ENCODE results near the gene DNM3.

The DNM3 gene

DNA sequence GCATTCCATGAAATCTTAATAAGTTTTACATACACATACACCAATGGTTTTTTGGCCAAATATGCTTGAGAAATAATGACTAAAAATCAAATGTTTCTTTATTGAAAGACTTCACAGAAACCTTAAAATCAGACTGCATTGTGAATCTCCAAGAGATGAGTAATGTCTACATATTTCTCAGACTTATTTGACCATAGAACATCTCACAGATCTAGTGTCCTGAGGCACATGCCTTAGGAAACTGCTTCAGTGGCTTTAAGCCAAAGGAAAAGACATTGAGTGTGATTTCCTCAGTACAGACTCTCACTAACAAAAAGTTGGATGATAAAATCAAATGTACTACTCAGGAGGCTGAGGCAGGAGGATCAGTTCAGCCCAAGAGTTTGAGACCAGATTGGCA is 573.0 kb downstream of the DNM3 start (continued):
- TF ChIP-seq ZNF670 (tag by site-specific recombination; IDR thresholded peaks at IDR 0.05; ENCODE audit: low read depth), result no peak
- no peak for TF ChIP-seq ZFP3 (tag by site-specific recombination; IDR thresholded peaks at IDR 0.05; ENCODE audit: low read depth)
- no peak for TF ChIP-seq ZBTB21 (tag by site-specific recombination; IDR thresholded peaks at IDR 0.05)
- no peak for TF ChIP-seq ZNF341 (tag by site-specific recombination; IDR thresholded peaks at IDR 0.05; ENCODE audit: low read depth)

DNA sequence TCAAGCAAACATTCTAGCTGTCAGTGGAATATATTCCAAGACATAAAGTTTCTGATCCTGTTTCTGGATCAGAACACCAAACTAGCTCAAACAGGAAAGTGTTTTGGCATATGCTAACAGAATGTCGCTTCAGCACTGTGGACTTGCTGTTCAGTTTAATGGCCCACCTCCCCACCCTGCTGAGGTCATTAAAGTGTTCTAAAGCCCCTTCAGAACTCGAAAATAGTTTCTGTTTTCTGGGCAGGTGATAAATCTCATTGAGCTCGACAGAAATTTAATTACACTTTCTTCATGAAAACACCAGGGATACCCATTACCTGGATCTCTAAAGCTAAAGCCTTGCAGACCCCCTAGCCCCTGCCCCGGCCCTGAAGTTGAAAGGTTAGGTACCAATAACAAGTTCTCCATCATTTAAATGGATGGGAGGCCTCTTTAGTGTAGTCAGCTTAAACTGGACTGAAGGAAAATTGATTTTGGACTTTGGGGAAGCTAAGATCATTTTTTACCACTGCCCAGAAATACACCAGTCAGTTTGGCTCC is 575.3 kb downstream of the DNM3 start:
- Histone ChIP-seq H3K4me1 (ENCODE audit: control insufficient read depth, insufficient read depth, low read length) (no peaks in the 10 kb centered on the region), H3K4me3 (ENCODE audit: low read depth, low read length) (no peak overlapping the region), H3K36me3 (ENCODE audit: control insufficient read depth in 2 of 2, insufficient read depth in 1 of 2, low read length in 2 of 2) (no peaks in the 10 kb centered on the region), H3K9me3 (ENCODE audit: control insufficient read depth, insufficient read depth, low read depth, low read length) (no peaks in the 10 kb centered on the region), H3K27ac (ENCODE audit: extremely low read depth, low read depth, low read length) (no peak overlapping the region)
- CTCF ChIA-PET, result interaction anchor here (0.5 to 1.1 kb wide), 9 partner anchors 8 to 614 kb away, joined by 3 to 8 read pairs (median 4); no protein-coding TSS in a partner anchor
- TF ChIP-seq SCRT1 (tag by site-specific recombination; IDR thresholded peaks at IDR 0.05; ENCODE audit: borderline replicate concordance), result no peak
- TF ChIP-seq ZNF146 (tag by site-specific recombination; IDR thresholded peaks at IDR 0.05), result no peak
- TF ChIP-seq ZNF10 (tag by site-specific recombination; IDR thresholded peaks at IDR 0.05), result no peak
- peak; percentile 66 for TF ChIP-seq ZNF341 (tag by site-specific recombination; IDR thresholded peaks at IDR 0.05; ENCODE audit: low read depth)
- TF ChIP-seq ZNF433 (tag by site-specific recombination; IDR thresholded peaks at IDR 0.05; ENCODE audit: low read depth), result no peak
- POLR2A ChIA-PET, result no interaction called here

- Histone ChIP-seq H3K9me3 (ENCODE audit: control insufficient read depth, insufficient read depth, low read depth, low read length) (no peaks in the 10 kb centered on the region), H3K4me1 (ENCODE audit: control insufficient read depth, insufficient read depth, low read length) (no peaks in the 10 kb centered on the region), H3K36me3 (ENCODE audit: control insufficient read depth in 2 of 2, insufficient read depth in 1 of 2, low read length in 2 of 2) (no peaks in the 10 kb centered on the region), H3K4me3 (ENCODE audit: low read depth, low read length) (no peak overlapping the region), H3K27ac (ENCODE audit: extremely low read depth, low read depth, low read length) (no peak overlapping the region)
- ChIA-PET CTCF (interaction anchor here (0.5 to 1.3 kb wide), 7 partner anchors 10 to 760 kb away, joined by 3 to 5 read pairs (median 3); no protein-coding TSS in a partner anchor), POLR2A (no interaction called here)
- TF ChIP-seq HOXA7 (CRISPR knock-in tag; IDR thresholded peaks at IDR 0.05; ENCODE audit: borderline replicate concordance), result no peak
- no peak for TF ChIP-seq BCL11B (tag by site-specific recombination; IDR thresholded peaks at IDR 0.05; ENCODE audit: low read depth)
These were observed 576.3 kb downstream of the DNM3 start for GRCh38 chr1:172417557-172417956.

DNA sequence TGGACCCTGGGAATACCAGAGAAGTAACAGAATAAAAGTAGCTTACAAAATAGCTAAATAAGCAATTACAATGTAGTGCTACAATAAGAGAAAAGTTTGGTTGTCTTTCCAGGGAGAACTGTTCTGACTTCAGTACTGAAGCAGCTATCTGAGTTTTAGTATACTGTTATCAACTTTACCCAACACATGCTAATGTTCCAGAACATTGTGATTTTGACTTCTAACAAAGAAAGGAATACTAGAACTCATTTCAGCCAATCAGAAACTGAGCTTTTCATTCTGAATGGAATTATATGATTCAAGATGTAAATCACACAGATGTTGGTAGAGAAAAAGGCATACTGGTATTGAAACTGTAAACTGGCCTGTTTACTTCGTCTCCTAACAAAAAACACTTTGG is 579.1 kb downstream of the DNM3 start, which contains the start of gene C1orf105:
Gene C1orf105, plus strand, starts transcription at position 301 of the 400 bp plus-strand sequence. CDS start 201 bp downstream, outside the sequence.
- Histone ChIP-seq H3K4me3 (ENCODE audit: low read depth, low read length) (no peak within 1 kb of the TSS), H3K9me3 (ENCODE audit: control insufficient read depth, insufficient read depth, low read depth, low read length) (no peaks in the 10 kb centered on the region), H3K4me1 (ENCODE audit: control insufficient read depth, insufficient read depth, low read length) (no peaks in the 10 kb centered on the region), H3K36me3 (ENCODE audit: control insufficient read depth in 2 of 2, insufficient read depth in 1 of 2, low read length in 2 of 2) (no peaks in the 10 kb centered on the region), H3K27ac (ENCODE audit: extremely low read depth, low read depth, low read length) (no peak within 1 kb of the TSS)
- ChIA-PET POLR2A (no interaction called here), CTCF (interaction anchor here (0.6 to 1.5 kb wide), 5 partner anchors 8 to 418 kb away, joined by 3 to 6 read pairs (median 4); no protein-coding TSS in a partner anchor)
- TF ChIP-seq ZNF645 (tag by site-specific recombination; IDR thresholded peaks at IDR 0.05) (no peak), ZNF768 (tag by site-specific recombination; IDR thresholded peaks at IDR 0.05) (no peak), HOXD13 (CRISPR knock-in tag; IDR thresholded peaks at IDR 0.05; ENCODE audit: borderline replicate concordance) (no peak), ZNF274 (IDR thresholded peaks at IDR 0.05; ENCODE audit: low read length) (no peak), ZNF274 (tag by site-specific recombination; IDR thresholded peaks at IDR 0.05; ENCODE audit: borderline replicate concordance) (no peak), ZNF48 (tag by site-specific recombination; IDR thresholded peaks at IDR 0.05) (no peak), ZSCAN4 (tag by site-specific recombination; IDR thresholded peaks at IDR 0.05) (no peak), ZNF560 (tag by site-specific recombination; IDR thresholded peaks at IDR 0.05; ENCODE audit: borderline replicate concordance) (no peak), ZNF580 (tag by site-specific recombination; IDR thresholded peaks at IDR 0.05) (no peak), ZNF548 (tag by site-specific recombination; IDR thresholded peaks at IDR 0.05) (no peak), ZNF585B (tag by site-specific recombination; IDR thresholded peaks at IDR 0.05) (no peak), ZBTB7A (tag by site-specific recombination; IDR thresholded peaks at IDR 0.05; ENCODE audit: low read depth) (no peak), ZNF529 (tag by site-specific recombination; IDR thresholded peaks at IDR 0.05; ENCODE audit: insufficient replicate concordance) (no peak), ZNF16 (tag by site-specific recombination; IDR thresholded peaks at IDR 0.05; ENCODE audit: low read depth) (no peak)
- TF ChIP-seq, protein P1, sequence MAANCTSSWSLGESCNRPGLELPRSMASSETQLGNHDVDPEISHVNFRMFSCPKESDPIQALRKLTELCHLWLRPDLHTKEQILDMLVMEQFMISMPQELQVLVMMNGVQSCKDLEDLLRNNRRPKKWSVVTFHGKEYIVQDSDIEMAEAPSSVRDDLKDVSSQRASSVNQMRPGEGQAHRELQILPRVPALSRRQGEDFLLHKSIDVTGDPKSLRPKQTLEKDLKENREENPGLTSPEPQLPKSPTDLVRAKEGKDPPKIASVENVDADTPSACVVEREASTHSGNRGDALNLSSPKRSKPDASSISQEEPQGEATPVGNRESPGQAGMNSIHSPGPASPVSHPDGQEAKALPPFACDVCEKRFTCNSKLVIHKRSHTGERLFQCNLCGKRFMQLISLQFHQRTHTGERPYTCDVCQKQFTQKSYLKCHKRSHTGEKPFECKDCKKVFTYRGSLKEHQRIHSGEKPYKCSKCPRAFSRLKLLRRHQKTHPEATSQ (tag by site-specific recombination; IDR thresholded peaks at IDR 0.05), result no peak
